K562 (cell line): ENCODE measurements around the gene ZNF439. TPM values are rescaled to one million over a fixed set of nuclear protein-coding genes. Genes with fewer than 3 reads are reported as not detected.

ENCODE experiments used
- ATAC-seq: fragments of 200-7000 bp; cut with Tn5 transposase; 3 replicates; pipeline ENCODE4 v1.9.1; 2020; ENCODE audit warnings: moderate library complexity
- BruUV-seq: library from RNA; stranded (reverse); fragments of 400-500 nt; replicated peaks from 2 replicates; lab custom pipeline; 2021; lab: Mats Ljungman, UMichigan
- CTCF ChIA-PET: fragments of 300-600 bp; formaldehyde crosslinking; extraction: SDS; loops from one replicate; lab custom pipeline; 2021; ENCODE audit warnings: low intra/inter-chr PET ratio; lab: Yijun Ruan, JAX
- POLR2A ChIA-PET: fragments of 300-600, 350-650 bp; sonication (Branson Sonifier 250); formaldehyde crosslinking; extraction: SDS; loops from one replicate; lab custom pipeline; 2021; ENCODE audit warnings: antibody characterized with exemption, inconsistent platforms; lab: Yijun Ruan, JAX
- DNase-seq, 4 experiments: peaks; one replicate each; pipeline versions ENCODE4 v3.0.0 to v3.0.0-alpha.2; 2011 to 2018; ENCODE audit warnings: low spot score in 3 of 4, mixed read lengths in 3 of 4; ENCODE audit errors: extremely low read depth in 1 of 4
- FAIRE-seq: peaks from 2 replicates; lab custom pipeline; 2011; peaks lifted over from hg19 to GRCh38; lab: Jason Lieb, UNC
- H2AFZ ChIP-seq: 2 replicates; pipeline ENCODE4 v1.6.0; 2011; ENCODE audit warnings: low read depth, low read length, control low read depth, inconsistent platforms
- H3K27ac ChIP-seq: fragments of 200-600 bp; 3 replicates; pipeline ENCODE4 v1.8.0; 2011; ENCODE audit warnings: low read depth, mild to moderate bottlenecking, control low read depth, inconsistent platforms, low read length, moderate library complexity, mixed read lengths; ENCODE audit errors: extremely low read depth
- H3K27me3 ChIP-seq, 2 experiments: fragments of 300-600 bp in 1 of 2; 2 replicates in 1 of 2; 3 replicates in 1 of 2; pipeline versions ENCODE4 v1.6.0 to v1.8.0; 2011; ENCODE audit warnings: inconsistent platforms in 2 of 2, low read length in 2 of 2, mild to moderate bottlenecking in 1 of 2, mixed read lengths in 1 of 2, moderate library complexity in 1 of 2; ENCODE audit not compliant: control insufficient read depth in 2 of 2, insufficient read depth in 2 of 2
- H3K36me3 ChIP-seq: fragments of 300-600 bp; 3 replicates; pipeline ENCODE4 v1.8.0; 2011; ENCODE audit warnings: mild to moderate bottlenecking, low read length, inconsistent platforms; ENCODE audit not compliant: control insufficient read depth, insufficient read depth
- H3K4me1 ChIP-seq, 2 experiments: fragments of 200-600 bp in 1 of 2; replicated peaks in 1 of 2; 2 replicates in 1 of 2; 3 replicates in 1 of 2; pipeline versions ENCODE4 v1.5.1 to v1.8.0; 2011; ENCODE audit warnings: inconsistent platforms in 2 of 2, low read length in 2 of 2, mild to moderate bottlenecking in 1 of 2, mixed read lengths in 1 of 2, moderate library complexity in 1 of 2; ENCODE audit not compliant: control insufficient read depth in 2 of 2, insufficient read depth in 2 of 2
- H3K4me2 ChIP-seq: 2 replicates; pipeline ENCODE4 v1.6.1; 2011; ENCODE audit warnings: low read length, control low read depth, inconsistent platforms, mixed read lengths; ENCODE audit not compliant: insufficient read depth
- H3K4me3 ChIP-seq: fragments of 200-600 bp; sonication (generic), shearing (Covaris generic); 2 replicates; pipeline ENCODE4 v1.5.1; 2016; ENCODE audit warnings: control low read depth, inconsistent platforms
- H3K79me2 ChIP-seq: fragments of 200-600 bp; 3 replicates; pipeline ENCODE4 v1.8.0; 2011; ENCODE audit warnings: low read length, inconsistent platforms; ENCODE audit not compliant: control insufficient read depth, insufficient read depth
- H3K9ac ChIP-seq, 2 experiments: 2 replicates each; pipeline versions ENCODE4 v1.6.0 to v1.6.1; 2011; ENCODE audit warnings: low read depth in 2 of 2, low read length in 2 of 2, control low read depth in 1 of 2, inconsistent platforms in 1 of 2, mild to moderate bottlenecking in 1 of 2, mixed read lengths in 1 of 2; ENCODE audit not compliant: insufficient read depth in 1 of 2
- H3K9me1 ChIP-seq: one replicate; pipeline ENCODE4 v1.6.0; 2011; ENCODE audit warnings: inconsistent platforms, mild to moderate bottlenecking, low read length, moderate library complexity; ENCODE audit not compliant: control insufficient read depth, insufficient read depth
- H3K9me3 ChIP-seq: replicated peaks from 2 replicates; pipeline ENCODE4 v1.5.1; 2011; ENCODE audit warnings: low read depth, low read length, inconsistent platforms; ENCODE audit not compliant: control insufficient read depth, insufficient read depth
- H4K20me1 ChIP-seq: replicated peaks from 2 replicates; pipeline ENCODE4 v1.6.1; 2011; ENCODE audit warnings: low read length, inconsistent platforms, mixed read lengths; ENCODE audit not compliant: control insufficient read depth, insufficient read depth
- CEBPG ChIP-seq, 3 experiments: fragments of 200-800 bp in 1 of 3; sonication (Bioruptor generic) in 1 of 3; sonication (generic) in 1 of 3; formaldehyde crosslinking in 1 of 3; IDR thresholded peaks in 2 of 3; conservative IDR thresholded peaks in 1 of 3; 2 replicates each; pipeline versions ENCODE4 v1.6.1 to v1.8.0; 2016 to 2022; ENCODE audit warnings: missing compliant biosample characterization in 2 of 3, missing genetic modification characterization in 2 of 3, mild to moderate bottlenecking in 1 of 3, missing genetic modification reagents in 1 of 3
- CREBBP ChIP-seq: IDR thresholded peaks from one replicate; pipeline ENCODE4 v1.6.1; 2012; ENCODE audit warnings: low read depth, mild to moderate bottlenecking, control low read depth, inconsistent platforms, low read length
- CREM ChIP-seq: IDR thresholded peaks from 2 replicates; pipeline ENCODE4 v1.6.1; 2014; ENCODE audit warnings: antibody characterized with exemption, low read depth
- ESRRB ChIP-seq: fragments of 250-450 bp; sonication (Bioruptor Pico); IDR thresholded peaks from 2 replicates; pipeline ENCODE4 v1.5.0; 2020; ENCODE audit warnings: mild to moderate bottlenecking, moderate library complexity, borderline replicate concordance
- ETV5 ChIP-seq: sonication (generic); formaldehyde crosslinking; IDR thresholded peaks from 2 replicates; pipeline ENCODE4 v1.4.0; 2020; ENCODE audit warnings: low read depth, mild to moderate bottlenecking, missing genetic modification reagents
- HOMEZ ChIP-seq: fragments of 250-450 bp; sonication (Bioruptor Pico); IDR thresholded peaks from 2 replicates; pipeline ENCODE4 v1.4.0; 2020; ENCODE audit warnings: mild to moderate bottlenecking, moderate library complexity
- JUND ChIP-seq, 2 experiments: IDR thresholded peaks; 2 replicates in 1 of 2; 3 replicates in 1 of 2; pipeline ENCODE4 v1.6.1; 2011; ENCODE audit warnings: borderline replicate concordance in 2 of 2, low read depth in 2 of 2, low read length in 2 of 2, improper control_type of control experiment in 1 of 2, missing biosample characterization in 1 of 2, missing genetic modification characterization in 1 of 2, missing genetic modification reagents in 1 of 2
- NCOA4 ChIP-seq: fragments of 450-650 bp; IDR thresholded peaks from 2 replicates; pipeline ENCODE4 v1.6.1; 2018; ENCODE audit warnings: mild to moderate bottlenecking; ENCODE audit not compliant: partially characterized antibody
- NCOR1 ChIP-seq: fragments of 450-650 bp; IDR thresholded peaks from 2 replicates; pipeline ENCODE4 v1.6.1; 2016; ENCODE audit warnings: mild to moderate bottlenecking, moderate library complexity
- PHF20 ChIP-seq: fragments of 450-650 bp; IDR thresholded peaks from 2 replicates; pipeline ENCODE4 v1.6.1; 2018; ENCODE audit not compliant: partially characterized antibody
- RFX7 ChIP-seq: fragments of 250-450 bp; sonication (Bioruptor Pico); IDR thresholded peaks from 2 replicates; pipeline ENCODE4 v1.5.1; 2021; ENCODE audit warnings: mild to moderate bottlenecking
- RHOXF2B ChIP-seq: fragments of 250-450 bp; sonication (Bioruptor Pico); conservative IDR thresholded peaks from 2 replicates; pipeline ENCODE4 v1.5.1; 2021
- TEAD1 ChIP-seq, 2 experiments: fragments of 450-650 bp in 1 of 2; sonication (generic) in 1 of 2; formaldehyde crosslinking; IDR thresholded peaks; 2 replicates each; pipeline versions ENCODE4 v1.4.0 to v1.8.0; 2020 to 2022; ENCODE audit warnings: mild to moderate bottlenecking in 2 of 2, missing genetic modification reagents in 1 of 2
- XRCC3 ChIP-seq: fragments of 450-650 bp; IDR thresholded peaks from 2 replicates; pipeline ENCODE4 v1.6.1; 2017; ENCODE audit warnings: mild to moderate bottlenecking, moderate library complexity
- ZEB2 ChIP-seq: fragments of 450-650 bp; IDR thresholded peaks from 2 replicates; pipeline ENCODE4 v1.6.1; 2016
- ZNF140 ChIP-seq: fragments of 250-450 bp; sonication (Bioruptor Pico); IDR thresholded peaks from 2 replicates; pipeline ENCODE4 v1.8.0; 2021; ENCODE audit warnings: moderate library complexity, mild to moderate bottlenecking, inconsistent platforms
- ZNF23 ChIP-seq: fragments of 250-450 bp; sonication (Bioruptor Pico); IDR thresholded peaks from 2 replicates; pipeline ENCODE4 v1.4.0; 2020; ENCODE audit warnings: mild to moderate bottlenecking
- ZNF668 ChIP-seq: fragments of 250-450 bp; sonication (Bioruptor Pico); IDR thresholded peaks from 2 replicates; pipeline ENCODE4 v1.8.0; 2022; ENCODE audit warnings: mild to moderate bottlenecking, inconsistent platforms
- WGBS: fragments of 100-300 bp; shearing (Covaris generic); methylation state at CpG from one replicate; pipeline ENCODE4 v1.1.6; 2016; ENCODE audit warnings: low coverage, mixed read lengths; ENCODE audit not compliant: insufficient coverage; ENCODE audit errors: missing lambda C conversion rate; 5-methylcytosine and 5-hydroxymethylcytosine counted together
- in situ Hi-C: fragments of 300-500 bp; cut with MboI; formaldehyde crosslinking; loops from 4 replicates; pipeline ENCODE4 v1.15.0; 2018; ENCODE audit warnings: inconsistent platforms, mixed read lengths
- intact Hi-C: fragments of 100-400 bp; cut with micrococcal nuclease; formaldehyde crosslinking; loops from 2 replicates; pipeline ENCODE4 v1.14.2; 2022
- polyA plus RNA-seq, 8 experiments: library from polyadenylated mRNA; depleted of rRNA in 4 of 8; stranded (reverse) in 5 of 8; unstranded in 3 of 8; fragments of >200 nt; fragmentation: Nextera tagmentation in 2 of 8; fragmentation: Illumina TruSeq in 1 of 8; extraction: Ambion mirVana in 2 of 8; extraction: Trizol in 1 of 8; gene quantifications; 2 replicates each; pipeline versions ENCODE4 v1.2.1 to v1.2.3, GENCODE V29; 2011 to 2014; ENCODE audit warnings: inconsistent platforms in 1 of 8, missing spikeins in 1 of 8
- total RNA-seq, 7 experiments: library from RNA; depleted of rRNA in 6 of 7; stranded (reverse); fragments of >200 nt in 6 of 7; fragmentation: Illumina TruSeq in 2 of 7; extraction: Trizol in 2 of 7; gene quantifications; 2 replicates each; pipeline versions ENCODE4 v1.2.1 to v1.2.3, GENCODE V29; 2011 to 2021; ENCODE audit warnings: low replicate concordance in 1 of 7
- TF ChIP-seq, protein P1 (sequence below): fragments of 450-650 bp; IDR thresholded peaks from 2 replicates; pipeline ENCODE4 v1.6.1; 2016; ENCODE audit warnings: missing biosample characterization, missing genetic modification characterization
- TF ChIP-seq, protein P2 (sequence below), 2 experiments: IDR thresholded peaks; 2 replicates each; pipeline ENCODE4 v1.6.1; 2011; ENCODE audit warnings: borderline replicate concordance in 1 of 2, control low read depth in 1 of 2, low read depth in 1 of 2, low read length in 1 of 2, mild to moderate bottlenecking in 1 of 2, mixed read lengths in 1 of 2, moderate library complexity in 1 of 2; ENCODE audit not compliant: insufficient read depth in 1 of 2, insufficient read length in 1 of 2, poor library complexity in 1 of 2, severe bottlenecking in 1 of 2; ENCODE audit errors: extremely low read depth in 1 of 2

ZNF439 gene
- total and polyA plus RNA-seq, 9 of the 15 experiments (the other 6 are each of a cell fraction or from before 2014, with no cell fraction given): 0.04 to 0.18 (median 0.10) TPM; not detected in 3

DNA sequence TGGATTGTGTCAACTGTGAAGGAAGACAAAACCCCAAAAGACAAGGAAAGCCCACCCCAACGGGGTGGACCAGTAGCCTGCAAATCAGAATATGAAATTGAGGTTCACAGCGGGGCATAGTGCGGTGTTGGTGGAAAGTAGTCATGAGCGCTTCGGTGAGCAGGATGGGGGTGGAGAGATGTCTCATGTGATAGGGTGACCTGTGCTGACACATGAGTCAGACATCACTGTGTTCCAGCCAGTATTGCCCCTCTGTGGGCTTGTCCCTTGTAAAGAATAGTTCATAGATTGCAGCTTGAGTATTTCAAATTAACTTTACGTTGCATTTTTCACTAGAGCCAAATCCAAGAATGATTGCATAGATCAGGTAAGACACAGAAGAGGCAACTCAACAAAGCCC is 46.3 kb downstream of the ZNF439 start:
- Histone ChIP-seq H4K20me1 (no peaks in the 10 kb centered on the region), H3K27ac (no peak overlapping the region), H3K79me2 (no peaks in the 10 kb centered on the region), H3K9me3 (no peaks in the 10 kb centered on the region), H3K4me1 (peaks cover 0 to 6% of the 10 kb centered on the region in 2 experiments; a peak in 3 of 5 replicates), H3K4me3 (no peak overlapping the region), H3K36me3 (no peaks in the 10 kb centered on the region), H3K9me1 (no peaks in the 10 kb centered on the region), H3K9ac (no peak overlapping the region), H3K4me2 (no peak overlapping the region), H2AFZ (no peak overlapping the region), H3K27me3 (no peaks in the 10 kb centered on the region)
- BruUV-seq: no TSS peak
- in situ Hi-C loops (no loop called here), intact Hi-C loops (no loop called here)
- POLR2A ChIA-PET: no interaction called here
- CTCF ChIA-PET: no interaction called here
- FAIRE-seq (peak; percentile 58), ATAC-seq (peak; percentile 63), DNase-seq (peak in 1 of 4 experiments; percentile 30)
- WGBS: 18% methylated on average over 6 of the region's 6 CpGs
- TF ChIP-seq ZNF140 (CRISPR knock-in tag) (no peak), HOMEZ (no peak), ZNF23 (CRISPR knock-in tag) (no peak), ZNF668 (CRISPR knock-in tag) (no peak), NCOR1 (no peak), RHOXF2B (CRISPR knock-in tag) (no peak), RFX7 (no peak), ZEB2 (no peak), NCOA4 (no peak), JUND (IDR thresholded peaks at IDR 0.05; ENCODE audit: borderline replicate concordance, low read depth, low read length) (peak; percentile 61; the same call in 1 of the 2 replicates), JUND (tag; IDR thresholded peaks at IDR 0.05; ENCODE audit: borderline replicate concordance, low read depth, low read length) (peak; percentile 26; the same call in 1 of the 3 replicates), CEBPG (CRISPR knock-in tag; IDR thresholded peaks at IDR 0.05) (no peak), CEBPG (tag; conservative IDR thresholded peaks at IDR 0.05 in 1 of 2, IDR thresholded peaks at IDR 0.05 in 1 of 2) (no peak), ESRRB (no peak), ETV5 (CRISPR knock-in tag) (no peak), PHF20 (no peak), CREM (no peak), XRCC3 (no peak), TEAD1 (CRISPR knock-in tag; IDR thresholded peaks at IDR 0.05) (no peak), CREBBP (no peak)
- TF ChIP-seq, protein P1, sequence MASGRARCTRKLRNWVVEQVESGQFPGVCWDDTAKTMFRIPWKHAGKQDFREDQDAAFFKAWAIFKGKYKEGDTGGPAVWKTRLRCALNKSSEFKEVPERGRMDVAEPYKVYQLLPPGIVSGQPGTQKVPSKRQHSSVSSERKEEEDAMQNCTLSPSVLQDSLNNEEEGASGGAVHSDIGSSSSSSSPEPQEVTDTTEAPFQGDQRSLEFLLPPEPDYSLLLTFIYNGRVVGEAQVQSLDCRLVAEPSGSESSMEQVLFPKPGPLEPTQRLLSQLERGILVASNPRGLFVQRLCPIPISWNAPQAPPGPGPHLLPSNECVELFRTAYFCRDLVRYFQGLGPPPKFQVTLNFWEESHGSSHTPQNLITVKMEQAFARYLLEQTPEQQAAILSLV (tag): no peak
- TF ChIP-seq, protein P2, sequence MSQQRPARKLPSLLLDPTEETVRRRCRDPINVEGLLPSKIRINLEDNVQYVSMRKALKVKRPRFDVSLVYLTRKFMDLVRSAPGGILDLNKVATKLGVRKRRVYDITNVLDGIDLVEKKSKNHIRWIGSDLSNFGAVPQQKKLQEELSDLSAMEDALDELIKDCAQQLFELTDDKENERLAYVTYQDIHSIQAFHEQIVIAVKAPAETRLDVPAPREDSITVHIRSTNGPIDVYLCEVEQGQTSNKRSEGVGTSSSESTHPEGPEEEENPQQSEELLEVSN (IDR thresholded peaks at IDR 0.05; ENCODE audit: borderline replicate concordance in 1 of 2, extremely low read depth in 1 of 2, insufficient read depth in 1 of 2, insufficient read length in 1 of 2, low read depth in 1 of 2, low read length in 1 of 2, poor library complexity in 1 of 2, severe bottlenecking in 1 of 2): no peak
